Astrocyte (in vitro differentiated cells and primary cell): Measurements from ENCODE around the gene VIM. TPM values are rescaled to one million over a fixed set of nuclear protein-coding genes. Genes with fewer than 3 reads are reported as not detected.

Source experiments
- DNase-seq: peaks from one replicate; pipeline ENCODE4 v3.0.0-alpha.2; 2010; ENCODE audit warnings: low read depth
- FAIRE-seq: peaks from 2 replicates; lab custom pipeline; 2011; peaks lifted over from hg19 to GRCh38; lab: Jason Lieb, UNC
- H2AFZ ChIP-seq: 2 replicates; pipeline ENCODE4 v1.6.0; 2012; ENCODE audit warnings: low read depth, low read length, inconsistent platforms
- H3K27ac ChIP-seq: 2 replicates; pipeline ENCODE4 v1.5.1; 2011; ENCODE audit warnings: low read depth, low read length, inconsistent platforms
- H3K27me3 ChIP-seq: 2 replicates; pipeline ENCODE4 v1.6.0; 2011; ENCODE audit warnings: low read length, inconsistent platforms; ENCODE audit not compliant: insufficient read depth
- H3K36me3 ChIP-seq: 2 replicates; pipeline ENCODE4 v1.5.1; 2011; ENCODE audit warnings: low read length, inconsistent platforms; ENCODE audit not compliant: insufficient read depth
- H3K4me1 ChIP-seq: 2 replicates; pipeline ENCODE4 v1.5.1; 2011; ENCODE audit warnings: low read length, inconsistent platforms; ENCODE audit not compliant: insufficient read depth
- H3K4me2 ChIP-seq: 2 replicates; pipeline ENCODE4 v1.6.0; 2012; ENCODE audit warnings: low read length, inconsistent platforms
- H3K4me3 ChIP-seq: 2 replicates; pipeline ENCODE4 v1.5.1; 2011; ENCODE audit warnings: low read depth, mild to moderate bottlenecking, low read length, inconsistent platforms; ENCODE audit not compliant: insufficient read depth
- H3K79me2 ChIP-seq: 2 replicates; pipeline ENCODE4 v1.6.0; 2012; ENCODE audit warnings: mild to moderate bottlenecking, low read length, inconsistent platforms; ENCODE audit not compliant: insufficient read depth
- H3K9ac ChIP-seq: 2 replicates; pipeline ENCODE4 v1.6.0; 2012; ENCODE audit warnings: mild to moderate bottlenecking, low read length, inconsistent platforms
- H3K9me3 ChIP-seq: 2 replicates; pipeline ENCODE4 v1.5.1; 2012; ENCODE audit warnings: low read depth, mild to moderate bottlenecking, low read length, inconsistent platforms; ENCODE audit not compliant: insufficient read depth
- H4K20me1 ChIP-seq: 2 replicates; pipeline ENCODE4 v1.6.0; 2012; ENCODE audit warnings: low read length, inconsistent platforms; ENCODE audit not compliant: insufficient read depth
- H3K27ac Mint-ChIP-seq: one replicate; pipeline ENCODE4 v1.8.0; 2021; ENCODE audit warnings: mild to moderate bottlenecking, mixed read lengths; ENCODE audit not compliant: unreplicated experiment
- H3K27me3 Mint-ChIP-seq: one replicate; pipeline ENCODE4 v1.8.0; 2021; ENCODE audit warnings: low read depth, mixed read lengths; ENCODE audit not compliant: unreplicated experiment
- H3K36me3 Mint-ChIP-seq: one replicate; pipeline ENCODE4 v1.8.0; 2021; ENCODE audit warnings: low read depth, mixed read lengths; ENCODE audit not compliant: unreplicated experiment
- H3K4me1 Mint-ChIP-seq: one replicate; pipeline ENCODE4 v1.8.0; 2021; ENCODE audit warnings: low read depth, mixed read lengths; ENCODE audit not compliant: unreplicated experiment
- H3K4me3 Mint-ChIP-seq: one replicate; pipeline ENCODE4 v1.8.0; 2021; ENCODE audit warnings: mild to moderate bottlenecking, moderate library complexity, mixed read lengths; ENCODE audit not compliant: unreplicated experiment
- H3K9me3 Mint-ChIP-seq: one replicate; pipeline ENCODE4 v1.8.0; 2021; ENCODE audit warnings: mild to moderate bottlenecking, mixed read lengths; ENCODE audit not compliant: unreplicated experiment
- CTCF ChIP-seq: IDR thresholded peaks from 2 replicates; pipeline ENCODE4 v1.5.1; 2011; ENCODE audit warnings: low read depth, mild to moderate bottlenecking, inconsistent platforms, low read length, moderate library complexity; ENCODE audit not compliant: insufficient read depth
- EZH2 ChIP-seq: IDR thresholded peaks from 2 replicates; pipeline ENCODE4 v1.6.1; 2012; ENCODE audit warnings: mild to moderate bottlenecking, low read length, inconsistent platforms; ENCODE audit not compliant: insufficient read depth
- total RNA-seq: library from RNA; stranded (reverse); gene quantifications from 2 replicates; pipeline ENCODE4 v1.2.1, GENCODE V29; 2021

The VIM gene
- total RNA-seq, 1 donor from 2014 or later = 5,400 TPM

- Histone ChIP-seq H3K27ac (peak overlapping the region; percentile 99), H3K79me2 (peaks cover 59% of the 10 kb centered on the region), H4K20me1 (peaks cover 92% of the 10 kb centered on the region), H3K4me1 (peaks cover 14% of the 10 kb centered on the region), H3K4me3 (peak overlapping the region; percentile 92), H2AFZ (no peak overlapping the region), H3K9ac (peak overlapping the region; percentile 100), H3K27me3 (no peaks in the 10 kb centered on the region), H3K4me2 (peak overlapping the region; percentile 82), H3K36me3 (peaks cover 69% of the 10 kb centered on the region), H3K9me3 (no peaks in the 10 kb centered on the region)
- peak overlapping the region; percentile 92 for H3K27ac Mint-ChIP-seq
- no peak for FAIRE-seq
- no peaks in the 10 kb centered on the region for H3K9me3 Mint-ChIP-seq
- no peak for TF ChIP-seq EZH2
- TF ChIP-seq CTCF = no peak
- H3K36me3 Mint-ChIP-seq = peaks cover 59% of the 10 kb centered on the region
- peaks cover 16% of the 10 kb centered on the region for H3K4me1 Mint-ChIP-seq
- H3K27me3 Mint-ChIP-seq = no peaks in the 10 kb centered on the region
- no peak for DNase-seq
- H3K4me3 Mint-ChIP-seq = peak overlapping the region; percentile 95
Observed at GRCh38 chr10:17234431-17234945, 6.4 kb downstream of the VIM start.

DNA sequence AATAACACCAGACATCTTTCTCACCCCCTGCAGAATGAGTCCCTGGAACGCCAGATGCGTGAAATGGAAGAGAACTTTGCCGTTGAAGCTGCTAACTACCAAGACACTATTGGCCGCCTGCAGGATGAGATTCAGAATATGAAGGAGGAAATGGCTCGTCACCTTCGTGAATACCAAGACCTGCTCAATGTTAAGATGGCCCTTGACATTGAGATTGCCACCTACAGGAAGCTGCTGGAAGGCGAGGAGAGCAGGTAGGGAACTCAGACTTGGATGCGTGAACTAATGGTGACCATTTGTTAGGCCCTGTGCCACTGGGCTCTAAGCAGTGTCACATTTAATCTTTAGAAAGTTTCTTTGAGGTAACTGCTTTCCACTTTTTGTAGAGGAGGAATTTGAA, 7.1 kb downstream of the VIM start:
- Histone ChIP-seq H3K4me1 (peaks cover 14% of the 10 kb centered on the region), H3K9ac (peak overlapping the region; percentile 100), H3K4me3 (peak overlapping the region; percentile 92), H3K27me3 (no peaks in the 10 kb centered on the region), H3K36me3 (peaks cover 69% of the 10 kb centered on the region), H3K79me2 (peaks cover 53% of the 10 kb centered on the region), H2AFZ (no peak overlapping the region), H3K9me3 (no peaks in the 10 kb centered on the region), H4K20me1 (peaks cover 85% of the 10 kb centered on the region), H3K4me2 (peak overlapping the region; percentile 82), H3K27ac (peak overlapping the region; percentile 99)
- Mint-ChIP-seq H3K4me3 (peak overlapping the region; percentile 95), H3K4me1 (peaks cover 16% of the 10 kb centered on the region), H3K36me3 (peaks cover 58% of the 10 kb centered on the region), H3K27ac (peak overlapping the region; percentile 92), H3K27me3 (no peaks in the 10 kb centered on the region), H3K9me3 (no peaks in the 10 kb centered on the region)
- FAIRE-seq (no peak), DNase-seq (no peak)
- TF ChIP-seq CTCF = no peak
- no peak for TF ChIP-seq EZH2

- Histone ChIP-seq H2AFZ (no peak overlapping the region), H3K9me3 (peaks cover under 1% of the 10 kb centered on the region), H3K36me3 (peaks cover 56% of the 10 kb centered on the region), H3K4me1 (peaks cover 14% of the 10 kb centered on the region), H3K27me3 (no peaks in the 10 kb centered on the region), H3K4me2 (peak overlapping the region; percentile 82), H3K4me3 (no peak overlapping the region), H3K27ac (peak overlapping the region; percentile 8), H3K9ac (peak overlapping the region; percentile 100), H3K79me2 (peaks cover 38% of the 10 kb centered on the region), H4K20me1 (peaks cover 71% of the 10 kb centered on the region)
- DNase-seq = no peak
- TF ChIP-seq EZH2 = no peak
- no peak for TF ChIP-seq CTCF
- Mint-ChIP-seq H3K27ac (peak overlapping the region; percentile 92), H3K9me3 (no peaks in the 10 kb centered on the region), H3K36me3 (peaks cover 44% of the 10 kb centered on the region), H3K27me3 (no peaks in the 10 kb centered on the region), H3K4me3 (peak overlapping the region; percentile 95), H3K4me1 (peaks cover 16% of the 10 kb centered on the region)
- peak; percentile 59 for FAIRE-seq
Observed at GRCh38 chr10:17236468-17237148, 8.6 kb downstream of the VIM start.
